ENCODE measurements around the gene CPNE6. TPM values are rescaled to one million over a fixed set of nuclear protein-coding genes. Genes with fewer than 3 reads are reported as not detected.
A peak's percentile ranks its signal among the peaks of the same experiment; 100 is the strongest.

The CPNE6 gene
- total and polyA plus RNA-seq, 2 of the 13 experiments (the other 11 are each of a cell fraction or from before 2014, with no cell fraction given), result not detected

- TF ChIP-seq TOPORS (CRISPR knock-in tag; IDR thresholded peaks at IDR 0.05) (peak; percentile 81; the same call in 1 of the 2 replicates), ZSCAN29 (CRISPR knock-in tag; conservative IDR thresholded peaks at IDR 0.05) (no peak), ZFP1 (CRISPR knock-in tag; IDR thresholded peaks at IDR 0.05) (peak; percentile 60; the same call in 1 of the 2 replicates), TEAD2 (CRISPR knock-in tag; IDR thresholded peaks at IDR 0.05) (peak; percentile 22; the same call in 1 of the 2 replicates), ZFP36L1 (CRISPR knock-in tag; IDR thresholded peaks at IDR 0.05) (no peak), ARID2 (CRISPR knock-in tag; IDR thresholded peaks at IDR 0.05; ENCODE audit: borderline replicate concordance) (peak; percentile 90), TCF7L2 (IDR thresholded peaks at IDR 0.05; ENCODE audit: low read depth, low read length) (no peak), CBX5 (CRISPR knock-in tag; IDR thresholded peaks at IDR 0.05; ENCODE audit: borderline replicate concordance) (peak; percentile 87; the same call in 1 of the 2 replicates), ZNF260 (CRISPR knock-in tag; IDR thresholded peaks at IDR 0.05; ENCODE audit: borderline replicate concordance, low read depth) (0 out of 2 replicates have a peak, but pooled peaks have one; percentile 57), ZNF296 (CRISPR knock-in tag; conservative IDR thresholded peaks at IDR 0.05) (peak; percentile 70; the same call in 1 of the 2 replicates), ZNF549 (CRISPR knock-in tag; IDR thresholded peaks at IDR 0.05) (no peak), CTCF (CRISPR knock-in tag; IDR thresholded peaks at IDR 0.05) (peak; percentile 98), ZNF782 (CRISPR knock-in tag; IDR thresholded peaks at IDR 0.05; ENCODE audit: borderline replicate concordance) (peak; percentile 94), RARA (CRISPR knock-in tag; IDR thresholded peaks at IDR 0.05) (peak; percentile 43), ZC3H4 (CRISPR knock-in tag; IDR thresholded peaks at IDR 0.05; ENCODE audit: borderline replicate concordance) (peak; percentile 22; the same call in 1 of the 2 replicates), KDM4B (CRISPR knock-in tag; IDR thresholded peaks at IDR 0.05) (0 out of 2 replicates have a peak, but pooled peaks have one; percentile 58), CENPBD1 (CRISPR knock-in tag; IDR thresholded peaks at IDR 0.05; ENCODE audit: borderline replicate concordance, low read depth) (no peak), ZNF768 (CRISPR knock-in tag; IDR thresholded peaks at IDR 0.05) (peak; percentile 77), MATR3 (CRISPR knock-in tag; IDR thresholded peaks at IDR 0.05) (no peak), ZBTB21 (CRISPR knock-in tag; IDR thresholded peaks at IDR 0.05) (no peak), ELF4 (CRISPR knock-in tag; IDR thresholded peaks at IDR 0.05; ENCODE audit: borderline replicate concordance) (no peak), CBX1 (IDR thresholded peaks at IDR 0.05; ENCODE audit: low read depth) (peak; percentile 45), HDAC2 (CRISPR knock-in tag; IDR thresholded peaks at IDR 0.05) (peak; percentile 51; the same call in 1 of the 2 replicates)
- TF ChIP-seq, protein P1, sequence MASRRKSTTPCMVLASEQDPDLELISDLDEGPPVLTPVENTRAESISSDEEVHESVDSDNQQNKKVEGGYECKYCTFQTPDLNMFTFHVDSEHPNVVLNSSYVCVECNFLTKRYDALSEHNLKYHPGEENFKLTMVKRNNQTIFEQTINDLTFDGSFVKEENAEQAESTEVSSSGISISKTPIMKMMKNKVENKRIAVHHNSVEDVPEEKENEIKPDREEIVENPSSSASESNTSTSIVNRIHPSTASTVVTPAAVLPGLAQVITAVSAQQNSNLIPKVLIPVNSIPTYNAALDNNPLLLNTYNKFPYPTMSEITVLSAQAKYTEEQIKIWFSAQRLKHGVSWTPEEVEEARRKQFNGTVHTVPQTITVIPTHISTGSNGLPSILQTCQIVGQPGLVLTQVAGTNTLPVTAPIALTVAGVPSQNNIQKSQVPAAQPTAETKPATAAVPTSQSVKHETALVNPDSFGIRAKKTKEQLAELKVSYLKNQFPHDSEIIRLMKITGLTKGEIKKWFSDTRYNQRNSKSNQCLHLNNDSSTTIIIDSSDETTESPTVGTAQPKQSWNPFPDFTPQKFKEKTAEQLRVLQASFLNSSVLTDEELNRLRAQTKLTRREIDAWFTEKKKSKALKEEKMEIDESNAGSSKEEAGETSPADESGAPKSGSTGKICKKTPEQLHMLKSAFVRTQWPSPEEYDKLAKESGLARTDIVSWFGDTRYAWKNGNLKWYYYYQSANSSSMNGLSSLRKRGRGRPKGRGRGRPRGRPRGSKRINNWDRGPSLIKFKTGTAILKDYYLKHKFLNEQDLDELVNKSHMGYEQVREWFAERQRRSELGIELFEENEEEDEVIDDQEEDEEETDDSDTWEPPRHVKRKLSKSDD (CRISPR knock-in tag; IDR thresholded peaks at IDR 0.05; ENCODE audit: low read depth), result peak; percentile 18; the same call in 1 of the 2 replicates
- TF ChIP-seq, protein P2, sequence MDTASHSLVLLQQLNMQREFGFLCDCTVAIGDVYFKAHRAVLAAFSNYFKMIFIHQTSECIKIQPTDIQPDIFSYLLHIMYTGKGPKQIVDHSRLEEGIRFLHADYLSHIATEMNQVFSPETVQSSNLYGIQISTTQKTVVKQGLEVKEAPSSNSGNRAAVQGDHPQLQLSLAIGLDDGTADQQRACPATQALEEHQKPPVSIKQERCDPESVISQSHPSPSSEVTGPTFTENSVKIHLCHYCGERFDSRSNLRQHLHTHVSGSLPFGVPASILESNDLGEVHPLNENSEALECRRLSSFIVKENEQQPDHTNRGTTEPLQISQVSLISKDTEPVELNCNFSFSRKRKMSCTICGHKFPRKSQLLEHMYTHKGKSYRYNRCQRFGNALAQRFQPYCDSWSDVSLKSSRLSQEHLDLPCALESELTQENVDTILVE (CRISPR knock-in tag; IDR thresholded peaks at IDR 0.05), result no peak; the same call in 1 of the 2 replicates
Observed at GRCh38 chr14:24036169-24036962, 35.0 kb upstream of the CPNE6 start (continued).

Measured in HepG2 (cell line).